Muscle layer of colon (tissue), 2 donors: ENCODE measurements around the gene MSX1.

Experiments
- H3K27ac ChIP-seq: one replicate; pipeline ENCODE4 v1.7.0; 2013; ENCODE audit warnings: low read depth, mild to moderate bottlenecking, low read length, moderate library complexity
- H3K27me3 ChIP-seq, 2 donors: one replicate each; pipeline ENCODE4 v1.7.0; 2013; ENCODE audit warnings: low read length in 2 of 2, mild to moderate bottlenecking in 2 of 2; ENCODE audit not compliant: insufficient read depth in 2 of 2, control insufficient read depth in 1 of 2
- H3K36me3 ChIP-seq: one replicate; pipeline ENCODE4 v1.7.0; 2013; ENCODE audit warnings: mild to moderate bottlenecking, low read length; ENCODE audit not compliant: insufficient read depth
- H3K4me1 ChIP-seq: one replicate; pipeline ENCODE4 v1.7.0; 2013; ENCODE audit warnings: mild to moderate bottlenecking, low read length; ENCODE audit not compliant: insufficient read depth
- H3K4me3 ChIP-seq, 2 donors: one replicate each; pipeline ENCODE4 v1.7.0; 2013; ENCODE audit warnings: low read length in 2 of 2, low read depth in 1 of 2, mild to moderate bottlenecking in 1 of 2, moderate library complexity in 1 of 2
- H3K9ac ChIP-seq: one replicate; pipeline ENCODE4 v1.7.0; 2013; ENCODE audit warnings: low read length
- H3K9me3 ChIP-seq: one replicate; pipeline ENCODE4 v1.7.0; 2013; ENCODE audit warnings: mild to moderate bottlenecking, low read length
- donor health status: abdominal sarcoma.
- donor health status: Adenocarcinoma of cecum.

MSX1 gene

DNA sequence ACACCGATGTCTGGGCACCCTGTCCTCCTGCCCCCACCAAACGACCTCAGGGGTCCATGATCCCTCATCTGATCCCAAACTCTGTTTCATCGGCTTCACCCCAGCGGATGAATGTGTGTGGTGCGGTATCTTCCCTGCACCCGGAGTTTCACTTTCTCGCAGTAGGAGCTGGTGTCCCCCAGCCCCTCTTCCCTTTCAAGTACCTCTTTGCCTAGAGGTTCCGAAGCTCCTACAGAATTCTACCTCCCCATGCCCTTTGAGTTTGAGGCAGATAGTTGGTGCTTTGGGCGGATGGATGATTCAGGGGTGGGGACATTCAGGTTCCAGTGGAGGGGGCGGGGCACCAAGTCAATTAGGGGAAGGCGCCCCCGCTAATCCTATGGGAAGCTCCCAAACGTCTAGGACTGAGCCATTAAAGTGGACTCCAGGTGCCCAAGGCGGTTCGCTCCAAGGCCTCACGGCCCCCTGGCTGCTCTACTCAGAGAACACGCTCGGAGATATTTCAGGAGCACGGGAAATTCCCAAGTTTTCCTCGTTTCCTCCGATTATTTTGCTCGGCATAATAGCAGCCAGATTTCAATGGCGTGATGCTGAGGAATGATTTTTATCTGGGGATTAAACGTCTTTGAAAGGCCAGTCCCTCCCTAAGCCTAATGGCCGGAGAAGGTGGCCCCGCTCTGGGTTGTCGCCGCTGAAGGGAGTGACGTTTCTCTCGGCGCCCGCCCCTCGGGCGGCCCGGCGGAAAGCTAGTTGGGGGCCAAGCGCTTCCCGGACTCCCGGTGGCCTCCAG lies 1.3 kb downstream of the MSX1 start:
- H3K4me1 ChIP-seq: peaks cover 22% of the 10 kb centered on the region

DNA sequence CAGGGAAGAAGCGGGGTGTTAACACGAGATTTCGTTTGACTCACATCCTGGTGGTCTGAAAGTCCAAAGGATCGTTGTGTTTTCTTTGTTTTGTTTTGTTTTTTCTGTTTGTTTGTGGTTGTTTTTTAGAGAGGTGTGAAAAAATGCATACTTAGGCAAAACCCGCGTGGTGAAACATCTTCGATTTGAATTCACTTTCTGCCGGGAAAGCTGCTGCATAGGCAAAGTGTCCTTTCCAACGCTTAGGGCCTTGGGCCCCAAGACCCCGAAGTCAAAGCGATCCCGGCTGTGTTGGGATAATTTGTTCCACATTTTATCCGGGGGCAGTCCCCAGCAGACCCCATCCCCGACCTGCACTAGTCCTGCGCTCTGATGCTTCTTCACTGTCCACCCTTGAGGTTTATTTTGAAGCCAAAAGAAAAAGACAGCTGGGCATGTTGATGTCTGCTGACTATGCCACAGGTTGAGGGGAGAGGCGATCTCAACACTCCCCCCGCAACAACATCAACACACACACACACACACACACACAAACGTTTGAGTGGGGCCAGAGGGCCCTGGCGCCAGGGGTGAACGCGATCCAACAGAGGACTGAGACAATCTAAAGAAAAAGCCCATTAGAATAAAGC lies 2.0 kb downstream of the MSX1 start:
- Histone ChIP-seq H3K36me3 (no peaks in the 10 kb centered on the region), H3K9me3 (peaks cover 6% of the 10 kb centered on the region), H3K4me3 (no peak overlapping the region), H3K4me1 (peaks cover 22% of the 10 kb centered on the region), H3K27me3 (peaks cover 88 to 95% of the 10 kb centered on the region in 2 donors), H3K27ac (no peak overlapping the region), H3K9ac (no peak overlapping the region)

More for the DNA sequence above, 1.3 kb downstream of the MSX1 start:
- Histone ChIP-seq H3K9ac (no peak overlapping the region), H3K9me3 (peaks cover 6% of the 10 kb centered on the region), H3K27ac (no peak overlapping the region), H3K4me3 (peak overlapping the region; percentile 38 to 73), H3K36me3 (no peaks in the 10 kb centered on the region), H3K27me3 (peaks cover 88 to 95% of the 10 kb centered on the region in 2 donors)

DNA sequence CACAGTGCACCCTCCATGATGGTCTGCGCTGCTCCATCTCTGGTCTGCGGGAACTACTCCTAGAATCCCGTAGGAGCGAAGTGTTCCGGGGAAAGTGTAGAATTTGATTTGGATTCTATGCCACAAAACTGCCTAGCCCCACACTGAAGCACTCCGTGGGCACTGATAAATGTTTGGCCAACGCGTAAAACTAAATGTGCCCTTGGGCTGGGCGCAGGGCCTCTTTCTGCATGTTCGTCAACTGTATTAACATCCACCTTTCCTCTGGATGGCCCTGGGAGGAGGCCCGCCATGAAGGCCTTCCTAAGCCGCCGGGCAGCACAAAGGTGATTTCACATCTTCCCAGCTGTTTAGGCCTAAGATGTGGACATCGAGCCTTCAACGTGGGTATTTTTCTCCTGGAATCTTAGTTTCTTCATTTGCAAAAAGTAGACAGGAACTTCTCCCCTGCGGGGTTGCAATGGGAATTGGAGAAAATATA lies 2.6 kb downstream of the MSX1 start:
- Histone ChIP-seq H3K27me3 (peaks cover 90 to 96% of the 10 kb centered on the region in 2 donors), H3K9ac (no peak overlapping the region), H3K9me3 (peaks cover 6% of the 10 kb centered on the region), H3K4me3 (no peak overlapping the region), H3K27ac (no peak overlapping the region), H3K4me1 (peaks cover 20% of the 10 kb centered on the region), H3K36me3 (no peaks in the 10 kb centered on the region)

DNA sequence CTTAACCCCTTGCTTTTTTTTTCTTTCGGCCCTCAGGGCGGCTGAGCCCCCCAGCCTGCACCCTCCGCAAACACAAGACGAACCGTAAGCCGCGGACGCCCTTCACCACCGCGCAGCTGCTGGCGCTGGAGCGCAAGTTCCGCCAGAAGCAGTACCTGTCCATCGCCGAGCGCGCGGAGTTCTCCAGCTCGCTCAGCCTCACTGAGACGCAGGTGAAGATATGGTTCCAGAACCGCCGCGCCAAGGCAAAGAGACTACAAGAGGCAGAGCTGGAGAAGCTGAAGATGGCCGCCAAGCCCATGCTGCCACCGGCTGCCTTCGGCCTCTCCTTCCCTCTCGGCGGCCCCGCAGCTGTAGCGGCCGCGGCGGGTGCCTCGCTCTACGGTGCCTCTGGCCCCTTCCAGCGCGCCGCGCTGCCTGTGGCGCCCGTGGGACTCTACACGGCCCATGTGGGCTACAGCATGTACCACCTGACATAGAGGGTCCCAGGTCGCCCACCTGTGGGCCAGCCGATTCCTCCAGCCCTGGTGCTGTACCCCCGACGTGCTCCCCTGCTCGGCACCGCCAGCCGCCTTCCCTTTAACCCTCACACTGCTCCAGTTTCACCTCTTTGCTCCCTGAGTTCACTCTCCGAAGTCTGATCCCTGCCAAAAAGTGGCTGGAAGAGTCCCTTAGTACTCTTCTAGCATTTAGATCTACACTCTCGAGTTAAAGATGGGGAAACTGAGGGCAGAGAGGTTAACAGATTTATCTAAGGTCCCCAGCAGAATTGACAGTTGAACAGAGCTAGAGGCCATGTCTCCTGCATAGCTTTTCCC lies 3.4 kb downstream of the MSX1 start:
- H3K9me3 ChIP-seq: peaks cover 6% of the 10 kb centered on the region
- H3K4me1 ChIP-seq: peaks cover 20% of the 10 kb centered on the region
- H3K4me3 ChIP-seq: no peak overlapping the region
- no peak overlapping the region for H3K9ac ChIP-seq
- no peaks in the 10 kb centered on the region for H3K36me3 ChIP-seq
- no peak overlapping the region for H3K27ac ChIP-seq
- H3K27me3 ChIP-seq: peaks cover 88 to 96% of the 10 kb centered on the region in 2 donors

DNA sequence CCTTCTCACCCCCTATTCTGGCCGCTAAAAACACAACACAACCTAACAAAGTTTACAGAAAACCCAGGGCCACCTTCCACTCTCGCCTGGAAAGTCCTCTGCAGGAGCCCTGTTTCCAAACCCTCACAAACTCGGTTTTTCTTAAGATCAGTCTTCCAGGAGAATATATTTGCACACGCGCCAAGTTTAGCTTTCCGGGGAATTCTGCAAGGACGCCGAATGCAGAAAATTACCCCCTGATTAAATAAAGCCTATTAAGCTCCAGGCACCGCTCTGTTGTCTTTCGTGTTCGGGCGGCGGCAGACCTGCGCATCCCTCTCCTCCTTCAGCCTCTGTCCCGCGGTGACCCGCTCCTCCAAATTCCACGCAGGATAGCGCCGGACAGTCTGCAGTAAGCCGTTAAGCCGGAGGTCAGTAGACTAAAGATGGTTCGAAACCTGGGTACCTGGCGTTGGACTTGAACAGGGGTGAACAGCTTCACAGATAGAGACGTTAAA lies 5.0 kb downstream of the MSX1 start:
- peaks cover 88 to 94% of the 10 kb centered on the region in 2 donors for H3K27me3 ChIP-seq
- no peak overlapping the region for H3K27ac ChIP-seq
- H3K9me3 ChIP-seq: peaks cover 6% of the 10 kb centered on the region
- no peak overlapping the region for H3K9ac ChIP-seq
- no peaks in the 10 kb centered on the region for H3K36me3 ChIP-seq
- peaks cover 14% of the 10 kb centered on the region for H3K4me1 ChIP-seq
- H3K4me3 ChIP-seq: no peak overlapping the region

DNA sequence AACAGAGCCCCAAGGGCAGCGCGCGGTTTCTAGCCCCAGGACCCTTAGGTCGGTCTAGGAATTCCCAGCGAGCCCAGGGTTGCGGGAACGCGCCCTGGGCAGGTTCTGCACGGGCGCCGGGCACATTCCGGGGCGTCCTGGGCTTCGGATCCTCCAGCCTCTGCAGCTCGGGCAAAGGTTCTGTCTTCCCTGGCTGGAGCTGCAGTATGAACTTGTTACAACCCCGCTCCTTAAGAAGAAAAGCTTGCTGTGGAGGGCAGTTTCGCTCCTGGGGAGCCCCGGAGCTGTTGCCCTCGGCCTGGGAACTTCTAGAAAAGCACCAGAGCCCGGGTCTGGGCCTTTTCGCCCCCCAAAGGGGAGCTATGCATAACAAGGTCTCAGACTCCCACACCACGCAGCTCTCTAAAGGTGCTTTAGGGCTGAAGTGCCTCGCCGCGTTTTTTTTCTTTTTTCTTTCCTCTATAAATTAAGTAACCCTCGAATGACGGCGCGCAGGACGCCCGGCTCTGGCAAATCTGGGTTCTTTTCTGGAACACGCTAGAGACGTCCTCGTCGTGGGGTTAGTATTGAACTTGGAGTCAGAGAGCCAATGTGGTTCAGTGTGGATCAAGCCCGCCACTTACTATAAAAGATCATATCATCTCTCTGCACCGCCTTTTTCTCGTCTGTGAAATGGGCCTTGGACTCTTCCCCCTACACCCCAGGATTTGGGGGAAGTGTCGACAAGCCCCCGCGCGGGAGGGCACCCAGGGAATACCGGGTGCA lies 5.7 kb downstream of the MSX1 start:
- Histone ChIP-seq H3K27me3 (peaks cover 91 to 95% of the 10 kb centered on the region in 2 donors), H3K27ac (no peak overlapping the region), H3K9me3 (peaks cover 6% of the 10 kb centered on the region), H3K4me3 (no peak overlapping the region), H3K9ac (no peak overlapping the region), H3K4me1 (peaks cover 15% of the 10 kb centered on the region), H3K36me3 (no peaks in the 10 kb centered on the region)

DNA sequence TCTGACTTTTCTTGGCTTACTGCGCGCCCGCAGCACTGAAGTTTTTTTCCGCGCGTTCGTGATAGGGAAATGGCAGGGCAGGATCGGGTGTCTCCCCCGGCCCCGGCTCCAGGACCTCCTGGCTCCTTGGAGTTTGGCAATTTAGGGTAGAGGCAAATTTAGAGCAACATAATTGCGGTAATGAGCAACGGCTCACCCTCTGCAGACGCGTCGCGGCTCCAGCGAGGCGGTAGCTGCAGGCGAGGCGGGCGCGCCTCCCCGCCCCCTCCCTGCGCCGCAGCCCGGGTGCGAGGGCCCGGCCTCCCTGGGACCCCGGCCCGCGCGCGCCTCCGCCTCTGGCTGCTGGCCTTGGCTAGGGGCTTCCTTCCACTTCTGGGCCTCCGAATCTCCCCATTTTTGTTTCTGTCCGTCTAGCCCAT lies 6.2 kb downstream of the MSX1 start:
- Histone ChIP-seq H3K27ac (no peak overlapping the region), H3K27me3 (peaks cover 91 to 95% of the 10 kb centered on the region in 2 donors), H3K9ac (no peak overlapping the region), H3K4me1 (peaks cover 16% of the 10 kb centered on the region), H3K4me3 (peak overlapping the region in 1 of 2 donors; percentile 12), H3K9me3 (peaks cover 6% of the 10 kb centered on the region), H3K36me3 (no peaks in the 10 kb centered on the region)

DNA sequence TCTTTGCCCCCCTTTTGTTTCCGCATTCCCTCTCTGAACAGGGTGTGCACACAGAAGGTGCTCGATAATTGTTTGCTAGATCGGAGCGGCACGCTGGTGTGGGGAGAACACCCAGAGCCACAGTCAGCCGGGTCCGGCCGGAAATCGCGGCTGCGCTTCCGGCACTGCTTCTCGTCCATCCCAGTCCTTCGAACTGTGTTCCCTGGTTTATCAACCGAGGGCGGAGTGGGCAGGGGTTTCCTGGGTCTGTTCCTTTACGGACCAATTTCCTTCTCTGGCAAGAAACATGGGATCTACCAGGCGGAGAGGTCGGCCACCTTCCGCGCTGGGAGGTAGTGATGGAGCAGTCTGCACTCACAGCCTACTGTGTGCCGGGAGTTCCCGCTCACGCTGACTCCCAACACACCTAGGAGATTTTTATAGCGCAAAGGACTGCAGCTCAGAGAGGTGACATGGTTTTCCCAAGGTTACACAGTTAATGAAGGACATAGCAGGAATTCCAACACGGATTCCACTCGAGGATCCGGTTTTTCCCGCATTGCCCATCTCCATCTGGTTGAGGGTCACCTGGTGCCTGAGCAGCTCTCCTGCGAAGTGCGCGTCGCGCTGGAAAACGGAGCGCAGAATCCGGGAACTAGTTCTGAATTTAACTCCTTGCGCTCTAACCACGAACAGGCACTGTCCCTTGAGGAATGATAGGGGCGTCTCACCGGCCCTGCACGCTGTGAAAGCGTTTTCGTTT lies 6.8 kb downstream of the MSX1 start:
- peak overlapping the region in 1 of 2 donors; percentile 12 for H3K4me3 ChIP-seq
- no peak overlapping the region for H3K9ac ChIP-seq
- H3K27me3 ChIP-seq: peaks cover 91 to 95% of the 10 kb centered on the region in 2 donors
- peaks cover 11% of the 10 kb centered on the region for H3K4me1 ChIP-seq
- no peaks in the 10 kb centered on the region for H3K36me3 ChIP-seq
- H3K9me3 ChIP-seq: peaks cover 6% of the 10 kb centered on the region
- H3K27ac ChIP-seq: no peak overlapping the region

DNA sequence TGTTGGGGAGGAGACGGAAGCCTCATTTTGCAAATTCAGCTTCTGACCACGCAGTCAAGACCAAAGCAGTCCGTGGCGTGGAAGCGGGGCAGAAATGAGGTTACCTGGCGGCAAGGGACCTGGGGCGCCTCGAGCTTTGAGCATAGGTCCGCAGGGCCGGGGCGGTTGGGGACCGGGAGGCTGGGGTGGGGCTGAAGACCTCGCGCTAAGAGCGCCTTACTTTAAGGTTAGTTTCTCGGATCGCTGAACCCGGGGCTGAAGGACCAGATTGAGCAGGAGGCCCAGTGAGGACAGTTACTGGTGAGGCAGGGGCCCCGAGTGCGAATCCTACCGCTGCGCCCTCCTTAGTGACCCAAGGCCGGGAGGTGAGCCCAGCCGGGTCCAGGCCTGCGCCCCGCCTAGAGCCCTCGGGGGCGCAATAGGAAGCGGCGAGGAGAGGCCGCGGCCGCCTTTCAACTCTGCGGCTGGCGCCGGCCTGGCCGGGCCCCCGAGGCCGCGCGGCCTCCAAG lies 7.5 kb downstream of the MSX1 start:
- Histone ChIP-seq H3K27me3 (peaks cover 90 to 95% of the 10 kb centered on the region in 2 donors), H3K27ac (no peak overlapping the region), H3K4me1 (peaks cover 9% of the 10 kb centered on the region), H3K9ac (no peak overlapping the region), H3K9me3 (peaks cover 3% of the 10 kb centered on the region), H3K36me3 (no peaks in the 10 kb centered on the region), H3K4me3 (peak overlapping the region in 1 of 2 donors; percentile 12)
